CD4-positive, alpha-beta T cell (primary cell): ENCODE results near the gene ZNRF4. TPM values are rescaled to one million over a fixed set of nuclear protein-coding genes. Genes with fewer than 3 reads are reported as not detected.

Experiments
- ATAC-seq: fragments of 200-7000 bp; cut with Tn5 transposase; one replicate; pipeline ENCODE4 v1.10.0; 2022; ENCODE audit warnings: mild to moderate bottlenecking; ENCODE audit not compliant: poor library complexity
- CTCF ChIA-PET: fragments of 350-600 bp; sonication (Branson Sonifier 250); formaldehyde crosslinking; loops from one replicate; lab custom pipeline; 2021; ENCODE audit warnings: antibody characterized with exemption, inconsistent platforms; lab: Charles Lee
- POLR2A ChIA-PET: fragments of 350-600 bp; sonication (Branson Sonifier 250); formaldehyde crosslinking; loops from one replicate; lab custom pipeline; 2021; ENCODE audit warnings: antibody characterized with exemption, inconsistent platforms; lab: Charles Lee
- DNase-seq, 14 experiments: peaks; one replicate each; pipeline ENCODE4 v3.0.0-alpha.2; 2013 to 2020; ENCODE audit warnings: mixed read lengths in 2 of 14
- H3K27ac ChIP-seq, 2 donors: one replicate each; pipeline versions ENCODE4 v1.5.1 to v1.7.0; 2013; ENCODE audit warnings: low read length in 2 of 2, low read depth in 1 of 2, mild to moderate bottlenecking in 1 of 2
- H3K27me3 ChIP-seq, 2 experiments: 1 replicate in 1 of 2; 2 replicates in 1 of 2; pipeline versions ENCODE4 v1.6.1 to v1.7.0; 2013; ENCODE audit warnings: low read length in 2 of 2, control low read depth in 1 of 2, mild to moderate bottlenecking in 1 of 2, moderate library complexity in 1 of 2; ENCODE audit not compliant: insufficient read depth in 2 of 2, control insufficient read depth in 1 of 2
- H3K36me3 ChIP-seq: one replicate; pipeline ENCODE4 v1.6.1; 2013; ENCODE audit warnings: low read length, control low read depth; ENCODE audit not compliant: insufficient read depth
- H3K4me1 ChIP-seq: one replicate; pipeline ENCODE4 v1.6.1; 2013; ENCODE audit warnings: low read length, control low read depth; ENCODE audit not compliant: insufficient read depth
- H3K4me3 ChIP-seq: one replicate; pipeline ENCODE4 v1.5.1; 2013; ENCODE audit warnings: mild to moderate bottlenecking, low read length, moderate library complexity
- H3K9me3 ChIP-seq, 2 experiments: 1 replicate in 1 of 2; 2 replicates in 1 of 2; pipeline versions ENCODE4 v1.6.1 to v1.7.0; 2013; ENCODE audit warnings: low read length in 2 of 2, mild to moderate bottlenecking in 2 of 2, control low read depth in 1 of 2, moderate library complexity in 1 of 2; ENCODE audit not compliant: control insufficient read depth in 1 of 2, insufficient read depth in 1 of 2
- H3K27ac Mint-ChIP-seq: one replicate; pipeline ENCODE4 v1.8.0; 2020; ENCODE audit warnings: mixed read lengths
- H3K27me3 Mint-ChIP-seq: one replicate; pipeline ENCODE4 v1.8.0; 2021; ENCODE audit warnings: mixed read lengths
- H3K36me3 Mint-ChIP-seq: one replicate; pipeline ENCODE4 v1.8.0; 2021; ENCODE audit warnings: low read depth, mixed read lengths
- H3K4me1 Mint-ChIP-seq: one replicate; pipeline ENCODE4 v1.8.0; 2021; ENCODE audit warnings: low read depth, mixed read lengths
- H3K4me3 Mint-ChIP-seq: one replicate; pipeline ENCODE4 v1.8.0; 2020; ENCODE audit warnings: mild to moderate bottlenecking, mixed read lengths
- H3K9me3 Mint-ChIP-seq: one replicate; pipeline ENCODE4 v1.8.0; 2020; ENCODE audit warnings: mixed read lengths
- intact Hi-C, 2 experiments: fragments of 100-400 bp; cut with DNase I in 1 of 2; cut with micrococcal nuclease in 1 of 2; formaldehyde crosslinking; loops; one replicate each; pipeline versions ENCODE4 v1.15.1 to v1.9.0; 2023 to 2025; cut with DNase I, micrococcal nuclease
- total RNA-seq, 174 experiments: library from RNA in 2 of 174; stranded (reverse) in 2 of 174; gene quantifications; one replicate each; pipeline ENCODE4 v1.2.3 and lab custom pipeline; 2021 to 2026
- TF ChIP-seq, protein P1 (sequence below): fragments of 200-600 bp; IDR thresholded peaks from one replicate; pipeline ENCODE4 v1.8.0; 2022; ENCODE audit warnings: antibody characterized with exemption, mild to moderate bottlenecking

The ZNRF4 gene
- total RNA-seq, 2 experiments from 2014 or later: not detected

DNA sequence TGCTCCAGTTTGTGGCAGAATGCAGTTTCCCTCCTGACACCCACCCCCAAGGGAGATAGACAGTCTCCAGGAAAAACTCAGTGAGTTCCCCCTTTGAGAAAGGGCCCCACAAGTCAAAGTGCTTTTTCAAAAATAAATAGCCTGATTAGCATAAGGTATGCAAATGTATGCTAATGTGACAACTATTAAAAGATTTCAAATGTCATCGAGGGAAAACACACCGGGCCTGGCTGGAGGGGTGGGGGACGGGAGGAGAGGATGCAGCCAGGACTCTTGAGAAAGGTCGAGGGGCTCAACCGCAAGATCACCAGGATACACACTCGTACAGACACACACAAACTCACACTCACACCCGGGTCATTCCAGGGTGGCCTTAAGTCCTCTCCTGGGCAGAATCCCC is 34.3 kb upstream of the ZNRF4 start:
- Histone ChIP-seq H3K4me3 (no peak overlapping the region), H3K36me3 (no peaks in the 10 kb centered on the region), H3K27me3 (peaks cover 3 to 17% of the 10 kb centered on the region in 2 experiments), H3K27ac (no peak overlapping the region), H3K4me1 (no peaks in the 10 kb centered on the region), H3K9me3 (no peaks in the 10 kb centered on the region)
- no peak for DNase-seq
- CTCF ChIA-PET: no interaction called here
- no peak for ATAC-seq
- Mint-ChIP-seq H3K9me3 (peaks cover 2% of the 10 kb centered on the region), H3K27ac (no peak overlapping the region), H3K4me1 (no peaks in the 10 kb centered on the region), H3K36me3 (no peaks in the 10 kb centered on the region), H3K4me3 (no peak overlapping the region), H3K27me3 (peaks cover 73% of the 10 kb centered on the region)
- intact Hi-C loops: no loop called here
- TF ChIP-seq, protein P1, sequence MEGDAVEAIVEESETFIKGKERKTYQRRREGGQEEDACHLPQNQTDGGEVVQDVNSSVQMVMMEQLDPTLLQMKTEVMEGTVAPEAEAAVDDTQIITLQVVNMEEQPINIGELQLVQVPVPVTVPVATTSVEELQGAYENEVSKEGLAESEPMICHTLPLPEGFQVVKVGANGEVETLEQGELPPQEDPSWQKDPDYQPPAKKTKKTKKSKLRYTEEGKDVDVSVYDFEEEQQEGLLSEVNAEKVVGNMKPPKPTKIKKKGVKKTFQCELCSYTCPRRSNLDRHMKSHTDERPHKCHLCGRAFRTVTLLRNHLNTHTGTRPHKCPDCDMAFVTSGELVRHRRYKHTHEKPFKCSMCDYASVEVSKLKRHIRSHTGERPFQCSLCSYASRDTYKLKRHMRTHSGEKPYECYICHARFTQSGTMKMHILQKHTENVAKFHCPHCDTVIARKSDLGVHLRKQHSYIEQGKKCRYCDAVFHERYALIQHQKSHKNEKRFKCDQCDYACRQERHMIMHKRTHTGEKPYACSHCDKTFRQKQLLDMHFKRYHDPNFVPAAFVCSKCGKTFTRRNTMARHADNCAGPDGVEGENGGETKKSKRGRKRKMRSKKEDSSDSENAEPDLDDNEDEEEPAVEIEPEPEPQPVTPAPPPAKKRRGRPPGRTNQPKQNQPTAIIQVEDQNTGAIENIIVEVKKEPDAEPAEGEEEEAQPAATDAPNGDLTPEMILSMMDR: no peak
- POLR2A ChIA-PET: no interaction called here

DNA sequence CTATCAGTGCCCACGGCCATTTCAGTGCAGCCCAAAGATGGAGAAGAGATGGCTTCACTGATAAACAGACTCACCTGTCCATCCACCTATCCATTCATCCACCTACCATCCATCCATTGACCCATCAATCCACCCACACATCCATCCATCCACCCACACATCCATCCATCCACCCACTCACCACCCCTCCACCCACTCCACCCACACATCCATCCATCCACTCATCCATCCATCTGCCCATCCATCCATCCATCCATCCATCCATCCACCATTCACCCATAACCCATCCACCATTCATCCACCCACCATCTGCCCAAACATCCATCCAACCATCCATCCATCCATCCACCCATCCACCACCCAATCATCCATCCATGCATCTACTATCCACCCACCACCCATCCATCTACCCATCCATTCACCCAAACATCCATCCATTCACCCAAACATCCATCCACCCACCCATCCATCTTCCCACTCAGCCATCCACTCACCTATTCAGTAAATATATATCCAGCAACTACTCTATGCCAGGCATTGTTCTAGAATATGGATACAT is 31.6 kb upstream of the ZNRF4 start:
- Histone ChIP-seq H3K27me3 (peaks cover 0 to 12% of the 10 kb centered on the region in 2 experiments), H3K27ac (no peak overlapping the region), H3K4me3 (no peak overlapping the region), H3K36me3 (no peaks in the 10 kb centered on the region), H3K9me3 (no peaks in the 10 kb centered on the region), H3K4me1 (no peaks in the 10 kb centered on the region)
- H3K36me3 Mint-ChIP-seq: no peaks in the 10 kb centered on the region
- TF ChIP-seq, protein P1: no peak
- no peak overlapping the region for H3K4me3 Mint-ChIP-seq
- H3K4me1 Mint-ChIP-seq: no peaks in the 10 kb centered on the region
- CTCF ChIA-PET: no interaction called here
- DNase-seq (no peak), ATAC-seq (no peak)
- POLR2A ChIA-PET: no interaction called here
- peaks cover 2% of the 10 kb centered on the region for H3K9me3 Mint-ChIP-seq
- intact Hi-C loops: no loop called here
- no peak overlapping the region for H3K27ac Mint-ChIP-seq
- H3K27me3 Mint-ChIP-seq: peaks cover 56% of the 10 kb centered on the region

DNA sequence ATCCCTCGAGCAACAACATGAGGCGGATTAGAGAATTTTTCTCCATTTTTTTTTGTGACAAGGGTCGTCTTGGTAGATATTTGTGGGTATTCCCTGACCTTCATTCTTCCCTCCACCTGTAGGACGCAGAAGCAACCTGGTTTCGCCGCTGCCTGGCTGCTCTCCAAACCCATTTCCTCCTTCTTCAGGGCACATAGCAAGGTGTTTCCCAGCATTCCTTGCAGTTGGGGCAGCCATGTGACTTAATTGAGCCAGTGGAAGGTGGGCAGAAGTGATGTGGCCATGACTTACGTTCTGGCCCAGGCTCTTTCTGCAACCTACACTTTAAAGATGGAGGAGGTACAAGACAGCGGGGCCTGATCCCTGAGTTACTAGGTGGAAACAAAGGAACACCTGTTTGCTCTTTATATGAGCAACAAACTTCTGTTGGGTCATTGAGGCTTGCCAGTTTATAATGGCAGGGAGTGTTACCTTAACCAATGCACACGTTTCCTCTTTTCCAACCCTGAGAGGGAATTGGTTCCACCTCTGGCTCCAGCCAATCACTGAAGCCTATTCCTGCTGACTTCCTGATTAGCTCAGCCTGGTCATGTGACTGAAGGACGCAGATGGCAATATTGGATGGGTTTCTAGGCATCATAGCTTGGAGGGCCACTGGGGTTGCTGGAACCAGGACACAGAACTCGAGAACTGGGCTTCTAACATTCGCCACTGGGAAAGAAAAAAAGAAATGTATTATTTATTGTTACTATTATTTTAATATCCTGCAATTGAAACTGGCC is 30.8 kb upstream of the ZNRF4 start:
- intact Hi-C loops: no loop called here
- H3K27me3 Mint-ChIP-seq: peaks cover 50% of the 10 kb centered on the region
- no peak overlapping the region for H3K27ac ChIP-seq
- H3K36me3 Mint-ChIP-seq: no peaks in the 10 kb centered on the region
- H3K4me1 ChIP-seq: no peaks in the 10 kb centered on the region
- H3K9me3 Mint-ChIP-seq: peaks cover 2% of the 10 kb centered on the region
- no peak for ATAC-seq
- ChIA-PET CTCF (no interaction called here), POLR2A (no interaction called here)
- DNase-seq: no peak
- TF ChIP-seq, protein P1: no peak
- H3K27me3 ChIP-seq: peaks cover 0 to 7% of the 10 kb centered on the region in 2 experiments
- no peaks in the 10 kb centered on the region for H3K36me3 ChIP-seq
- H3K4me1 Mint-ChIP-seq: no peaks in the 10 kb centered on the region
- H3K4me3 Mint-ChIP-seq: no peak overlapping the region
- no peaks in the 10 kb centered on the region for H3K9me3 ChIP-seq
- no peak overlapping the region for H3K4me3 ChIP-seq
- no peak overlapping the region for H3K27ac Mint-ChIP-seq
